Adipocyte (in vitro differentiated cells): Measurements from ENCODE around the gene RASSF5.

Source experiments
- DNase-seq: peaks from one replicate; pipeline ENCODE4 v3.0.0-alpha.2; 2015; ENCODE audit warnings: low read depth
- H3K27me3 ChIP-seq: replicated peaks from 2 replicates; pipeline ENCODE4 v1.7.0; 2013; ENCODE audit warnings: mild to moderate bottlenecking, low read length, moderate library complexity; ENCODE audit not compliant: control insufficient read depth, insufficient read depth
- H3K36me3 ChIP-seq: 2 replicates; pipeline ENCODE4 v1.7.0; 2013; ENCODE audit warnings: low read length, mild to moderate bottlenecking, moderate library complexity; ENCODE audit not compliant: control insufficient read depth, insufficient read depth, severe bottlenecking
- H3K4me1 ChIP-seq: 2 replicates; pipeline ENCODE4 v1.7.0; 2013; ENCODE audit warnings: mild to moderate bottlenecking, low read length, moderate library complexity; ENCODE audit not compliant: control insufficient read depth, insufficient read depth
- H3K4me3 ChIP-seq: 2 replicates; pipeline ENCODE4 v1.7.0; 2013; ENCODE audit warnings: mild to moderate bottlenecking, low read length, moderate library complexity
- H3K9ac ChIP-seq: 2 replicates; pipeline ENCODE4 v1.7.0; 2013; ENCODE audit warnings: mild to moderate bottlenecking, low read length, moderate library complexity
- H3K9me3 ChIP-seq: 2 replicates; pipeline ENCODE4 v1.7.0; 2013; ENCODE audit warnings: mild to moderate bottlenecking, low read length, moderate library complexity; ENCODE audit not compliant: control insufficient read depth

The RASSF5 gene

GRCh38 chr1:206468571-206468970 lies 38.8 kb upstream of the RASSF5 start:
- Histone ChIP-seq H3K4me1 (peaks cover 51% of the 10 kb centered on the region), H3K9ac (no peak overlapping the region), H3K36me3 (no peaks in the 10 kb centered on the region), H3K9me3 (no peaks in the 10 kb centered on the region), H3K27me3 (peaks cover 4% of the 10 kb centered on the region), H3K4me3 (no peak overlapping the region)
- DNase-seq = no peak

GRCh38 chr1:206469411-206469932 lies 37.9 kb upstream of the RASSF5 start:
- peak overlapping the region; percentile 91 for H3K4me3 ChIP-seq
- H3K4me1 ChIP-seq = peaks cover 42% of the 10 kb centered on the region
- H3K9me3 ChIP-seq = no peaks in the 10 kb centered on the region
- H3K9ac ChIP-seq = peak overlapping the region; percentile 89
- peaks cover 4% of the 10 kb centered on the region for H3K27me3 ChIP-seq
- no peak for DNase-seq
- H3K36me3 ChIP-seq = peaks cover 4% of the 10 kb centered on the region

- peak; percentile 84 for DNase-seq
- peak within 1 kb of the TSS; percentile 91 for H3K4me3 ChIP-seq
- H3K9ac ChIP-seq = peak within 1 kb of the TSS; percentile 89
- peaks cover 4% of the 10 kb centered on the region for H3K27me3 ChIP-seq
- H3K36me3 ChIP-seq = peaks cover 10% of the 10 kb centered on the region
- H3K9me3 ChIP-seq = no peaks in the 10 kb centered on the region
- peaks cover 36% of the 10 kb centered on the region for H3K4me1 ChIP-seq
These were observed 37.2 kb upstream of the RASSF5 start, which contains the start of gene IKBKE for GRCh38 chr1:206469933-206470691. IKBKE (plus strand) TSS chr1:206470476; CDS start chr1:206473228, 2,752 bp downstream.

GRCh38 chr1:206470692-206471414 lies 36.5 kb upstream of the RASSF5 start:
- H3K4me3 ChIP-seq = peak overlapping the region; percentile 91
- H3K9ac ChIP-seq = peak overlapping the region; percentile 89
- peak; percentile 72 for DNase-seq
- H3K36me3 ChIP-seq = peaks cover 15% of the 10 kb centered on the region
- H3K9me3 ChIP-seq = no peaks in the 10 kb centered on the region
- H3K27me3 ChIP-seq = peaks cover 4% of the 10 kb centered on the region
- H3K4me1 ChIP-seq = peaks cover 32% of the 10 kb centered on the region

- Histone ChIP-seq H3K9ac (peak overlapping the region; percentile 89), H3K4me3 (peak overlapping the region; percentile 91)
- DNase-seq = no peak
These were observed 35.9 kb upstream of the RASSF5 start for GRCh38 chr1:206471415-206471801.

GRCh38 chr1:206472024-206472423 lies 35.3 kb upstream of the RASSF5 start:
- Histone ChIP-seq H3K9ac (no peak overlapping the region), H3K36me3 (peaks cover 25% of the 10 kb centered on the region), H3K4me3 (no peak overlapping the region)

More at GRCh38 chr1:206471415-206471801, 35.9 kb upstream of the RASSF5 start:
- Histone ChIP-seq H3K36me3 (peaks cover 20% of the 10 kb centered on the region), H3K4me1 (peaks cover 32% of the 10 kb centered on the region), H3K9me3 (no peaks in the 10 kb centered on the region), H3K27me3 (peaks cover 4% of the 10 kb centered on the region)

GRCh38 chr1:206472454-206472853 lies 34.9 kb upstream of the RASSF5 start:
- peak; percentile 74 for DNase-seq
- peak overlapping the region; percentile 35 for H3K9ac ChIP-seq
- no peaks in the 10 kb centered on the region for H3K9me3 ChIP-seq
- H3K4me1 ChIP-seq = peaks cover 32% of the 10 kb centered on the region
- no peak overlapping the region for H3K4me3 ChIP-seq
- peaks cover 25% of the 10 kb centered on the region for H3K36me3 ChIP-seq
- peaks cover 4% of the 10 kb centered on the region for H3K27me3 ChIP-seq

More at GRCh38 chr1:206472024-206472423, 35.3 kb upstream of the RASSF5 start:
- DNase-seq = no peak
- H3K4me1 ChIP-seq = peaks cover 32% of the 10 kb centered on the region
- H3K9me3 ChIP-seq = no peaks in the 10 kb centered on the region
- peaks cover 4% of the 10 kb centered on the region for H3K27me3 ChIP-seq

GRCh38 chr1:206472886-206473285 lies 34.4 kb upstream of the RASSF5 start:
- no peak overlapping the region for H3K4me3 ChIP-seq
- H3K36me3 ChIP-seq = peaks cover 25% of the 10 kb centered on the region
- no peaks in the 10 kb centered on the region for H3K9me3 ChIP-seq
- DNase-seq = no peak
- peak overlapping the region; percentile 35 for H3K9ac ChIP-seq
- peaks cover under 1% of the 10 kb centered on the region for H3K27me3 ChIP-seq
- peaks cover 32% of the 10 kb centered on the region for H3K4me1 ChIP-seq

GRCh38 chr1:206476058-206476457 lies 31.3 kb upstream of the RASSF5 start:
- H3K9me3 ChIP-seq = no peaks in the 10 kb centered on the region
- no peak for DNase-seq
- H3K27me3 ChIP-seq = no peaks in the 10 kb centered on the region

GRCh38 chr1:206476591-206476990 lies 30.7 kb upstream of the RASSF5 start:
- Histone ChIP-seq H3K4me3 (no peak overlapping the region), H3K36me3 (peaks cover 34% of the 10 kb centered on the region), H3K27me3 (no peaks in the 10 kb centered on the region), H3K9me3 (no peaks in the 10 kb centered on the region), H3K9ac (no peak overlapping the region), H3K4me1 (peaks cover 22% of the 10 kb centered on the region)
- no peak for DNase-seq

More at GRCh38 chr1:206476058-206476457, 31.3 kb upstream of the RASSF5 start:
- H3K9ac ChIP-seq = no peak overlapping the region
- peaks cover 34% of the 10 kb centered on the region for H3K36me3 ChIP-seq
- peaks cover 23% of the 10 kb centered on the region for H3K4me1 ChIP-seq
- no peak overlapping the region for H3K4me3 ChIP-seq

GRCh38 chr1:206477110-206477509 lies 30.2 kb upstream of the RASSF5 start:
- H3K9me3 ChIP-seq = no peaks in the 10 kb centered on the region
- H3K36me3 ChIP-seq = peaks cover 34% of the 10 kb centered on the region
- no peak overlapping the region for H3K9ac ChIP-seq
- no peaks in the 10 kb centered on the region for H3K27me3 ChIP-seq
- H3K4me3 ChIP-seq = no peak overlapping the region
- peaks cover 18% of the 10 kb centered on the region for H3K4me1 ChIP-seq
- DNase-seq = no peak
